ENCODE measurements around the gene MINDY3.

Gene MINDY3

DNA sequence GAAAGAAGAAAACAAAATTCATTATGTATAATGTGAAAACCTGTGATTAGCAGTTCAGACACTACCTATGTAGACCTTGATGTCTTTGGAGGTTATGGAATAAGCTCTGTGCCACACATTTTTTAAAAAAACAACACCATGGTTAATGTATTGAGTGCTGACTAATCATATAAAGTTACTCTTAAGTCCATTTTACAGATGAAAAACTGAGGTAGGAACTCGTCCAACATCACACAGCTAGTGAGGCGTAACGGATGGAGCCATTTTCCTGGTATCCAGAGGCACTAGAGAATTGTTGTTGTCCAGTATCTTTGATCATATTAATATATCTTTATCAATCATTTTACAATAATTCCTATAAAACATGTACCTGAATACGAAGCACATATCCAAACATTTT lies 67.5 kb downstream of the MINDY3 start:
- Histone ChIP-seq H3K9me3 (ENCODE audit: insufficient read depth, low read depth, low read length) (no peaks in the 10 kb centered on the region), H3K27ac (ENCODE audit: low read depth, low read length) (no peak overlapping the region), H3K9ac (ENCODE audit: low read depth, low read length) (no peak overlapping the region), H3K27me3 (ENCODE audit: insufficient read depth, low read length) (no peaks in the 10 kb centered on the region), H3K4me3 (ENCODE audit: low read length) (no peak overlapping the region), H3K36me3 (ENCODE audit: insufficient read depth, low read length) (peaks cover 7% of the 10 kb centered on the region; the same call in 1 of the 2 replicates), H3K4me1 (ENCODE audit: insufficient read depth, low read length) (no peaks in the 10 kb centered on the region)
- 100% methylated on average over 4 of the region's 4 CpGs for WGBS

DNA sequence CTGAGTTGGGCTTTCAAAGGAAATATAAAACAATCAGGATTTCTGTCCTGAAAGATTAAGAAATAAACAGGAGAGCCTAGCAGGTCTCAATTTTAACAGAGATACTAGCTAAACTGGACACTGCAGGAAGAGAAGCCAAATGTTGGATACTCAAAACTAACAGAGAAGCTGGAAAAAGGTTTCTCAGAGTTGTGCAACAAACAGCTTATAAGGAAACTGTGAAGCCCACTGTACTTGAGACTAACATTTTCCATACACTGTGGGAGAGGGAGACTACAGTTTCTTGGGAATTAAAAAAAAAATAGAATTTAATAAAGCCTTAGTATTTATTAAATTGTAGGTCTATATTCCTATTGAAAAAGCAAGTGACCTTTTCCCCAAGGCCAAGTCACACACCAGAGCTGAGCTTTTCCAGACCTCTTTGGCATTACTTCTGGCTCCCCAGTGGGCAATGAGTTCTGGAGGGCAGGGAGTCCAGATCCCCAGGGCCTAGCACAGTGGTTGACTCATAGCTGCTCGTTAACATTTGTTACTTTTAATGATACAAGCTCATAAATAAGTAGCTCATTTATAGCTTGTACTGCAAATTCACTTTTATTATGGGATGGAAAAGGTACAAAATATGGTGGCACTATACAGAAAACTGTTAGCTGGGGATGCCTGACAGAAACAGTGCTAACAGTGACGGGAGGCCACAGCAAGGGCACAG lies 68.3 kb downstream of the MINDY3 start:
- WGBS: 91% methylated on average over 2 of the region's 2 CpGs
- no peaks in the 10 kb centered on the region for H3K9me3 ChIP-seq (ENCODE audit: insufficient read depth, low read depth, low read length)
- H3K4me1 ChIP-seq (ENCODE audit: insufficient read depth, low read length): no peaks in the 10 kb centered on the region
- H3K27me3 ChIP-seq (ENCODE audit: insufficient read depth, low read length): no peaks in the 10 kb centered on the region
- H3K4me3 ChIP-seq (ENCODE audit: low read length): no peak overlapping the region
- peaks cover 7% of the 10 kb centered on the region; the same call in 1 of the 2 replicates for H3K36me3 ChIP-seq (ENCODE audit: insufficient read depth, low read length)
- no peak overlapping the region for H3K9ac ChIP-seq (ENCODE audit: low read depth, low read length)
- H3K27ac ChIP-seq (ENCODE audit: low read depth, low read length): no peak overlapping the region

- Histone ChIP-seq H3K4me3 (ENCODE audit: low read length) (no peak overlapping the region), H3K27ac (ENCODE audit: low read depth, low read length) (no peak overlapping the region), H3K9ac (ENCODE audit: low read depth, low read length) (no peak overlapping the region), H3K4me1 (ENCODE audit: insufficient read depth, low read length) (0 out of 2 replicates have a peak, but pooled peaks cover 3% of the 10 kb centered on the region), H3K9me3 (ENCODE audit: insufficient read depth, low read depth, low read length) (no peaks in the 10 kb centered on the region), H3K27me3 (ENCODE audit: insufficient read depth, low read length) (no peaks in the 10 kb centered on the region), H3K36me3 (ENCODE audit: insufficient read depth, low read length) (peaks cover 11% of the 10 kb centered on the region; the same call in 1 of the 2 replicates)
- WGBS: 86% methylated on average over 1 of the region's 1 CpG
These were observed 70.3 kb downstream of the MINDY3 start for GRCh38 chr10:15789793-15790525.

DNA sequence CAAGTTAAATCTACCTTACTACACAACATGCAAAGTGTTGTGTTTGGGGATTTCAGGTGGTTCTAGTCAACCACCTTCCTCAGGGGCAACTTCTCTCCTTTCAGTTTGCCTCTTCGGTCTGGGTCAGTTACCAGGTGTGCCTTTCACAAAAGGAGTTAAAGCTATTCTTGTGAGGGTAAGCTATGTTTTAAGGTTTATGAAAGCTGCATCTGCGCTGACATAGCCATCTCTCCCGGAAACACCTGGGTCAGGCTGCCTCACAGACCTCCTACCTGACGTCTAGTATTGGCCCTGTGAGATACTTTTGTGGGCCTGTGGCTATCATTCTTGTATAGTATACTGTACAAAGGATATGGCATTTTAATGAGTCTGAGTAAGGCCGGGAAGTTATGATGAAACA lies 72.9 kb downstream of the MINDY3 start:
- Histone ChIP-seq H3K27me3 (ENCODE audit: insufficient read depth, low read length) (no peaks in the 10 kb centered on the region), H3K9me3 (ENCODE audit: insufficient read depth, low read depth, low read length) (no peaks in the 10 kb centered on the region), H3K4me1 (ENCODE audit: insufficient read depth, low read length) (peaks cover 8% of the 10 kb centered on the region), H3K36me3 (ENCODE audit: insufficient read depth, low read length) (peaks cover 8% of the 10 kb centered on the region; the same call in 1 of the 2 replicates), H3K27ac (ENCODE audit: low read depth, low read length) (no peak overlapping the region), H3K4me3 (ENCODE audit: low read length) (no peak overlapping the region), H3K9ac (ENCODE audit: low read depth, low read length) (no peak overlapping the region)
- 96% methylated on average over 5 of the region's 5 CpGs for WGBS

DNA sequence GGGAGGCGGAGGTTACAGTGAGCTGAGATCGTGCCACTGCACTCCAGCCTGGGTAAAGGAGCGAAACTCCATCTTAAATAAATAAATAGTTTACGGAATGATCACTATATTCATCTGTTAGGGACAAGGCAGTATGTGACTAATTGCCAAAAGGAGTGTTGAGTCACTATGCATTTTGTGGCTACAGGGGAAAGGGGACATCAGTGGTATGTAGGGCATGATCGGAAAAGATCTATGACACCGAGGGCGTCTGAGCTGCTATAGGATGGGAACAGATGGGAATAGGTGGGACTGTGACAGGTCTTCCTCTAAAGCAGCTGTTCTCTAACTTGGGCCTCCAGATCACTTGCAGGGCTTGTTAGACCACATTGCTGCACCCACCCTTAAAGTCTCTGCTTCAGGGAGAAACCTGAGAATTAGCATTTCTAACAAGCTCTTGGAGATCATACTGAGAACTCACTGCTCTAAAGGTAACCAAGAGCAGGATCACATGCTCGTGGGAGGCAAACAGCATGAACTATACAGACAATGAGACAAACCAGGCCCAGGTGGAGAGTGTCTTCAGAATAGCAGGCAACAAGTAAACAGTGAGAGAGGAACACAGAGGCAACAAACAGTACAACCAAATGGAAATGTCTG lies 75.5 kb downstream of the MINDY3 start:
- Histone ChIP-seq H3K27ac (ENCODE audit: low read depth, low read length) (no peak overlapping the region), H3K4me1 (ENCODE audit: insufficient read depth, low read length) (peaks cover 8% of the 10 kb centered on the region), H3K9ac (ENCODE audit: low read depth, low read length) (no peak overlapping the region), H3K27me3 (ENCODE audit: insufficient read depth, low read length) (no peaks in the 10 kb centered on the region), H3K9me3 (ENCODE audit: insufficient read depth, low read depth, low read length) (no peaks in the 10 kb centered on the region), H3K36me3 (ENCODE audit: insufficient read depth, low read length) (peaks cover 15% of the 10 kb centered on the region; the same call in 1 of the 2 replicates), H3K4me3 (ENCODE audit: low read length) (no peak overlapping the region)
- 89% methylated on average over 8 of the region's 8 CpGs for WGBS

DNA sequence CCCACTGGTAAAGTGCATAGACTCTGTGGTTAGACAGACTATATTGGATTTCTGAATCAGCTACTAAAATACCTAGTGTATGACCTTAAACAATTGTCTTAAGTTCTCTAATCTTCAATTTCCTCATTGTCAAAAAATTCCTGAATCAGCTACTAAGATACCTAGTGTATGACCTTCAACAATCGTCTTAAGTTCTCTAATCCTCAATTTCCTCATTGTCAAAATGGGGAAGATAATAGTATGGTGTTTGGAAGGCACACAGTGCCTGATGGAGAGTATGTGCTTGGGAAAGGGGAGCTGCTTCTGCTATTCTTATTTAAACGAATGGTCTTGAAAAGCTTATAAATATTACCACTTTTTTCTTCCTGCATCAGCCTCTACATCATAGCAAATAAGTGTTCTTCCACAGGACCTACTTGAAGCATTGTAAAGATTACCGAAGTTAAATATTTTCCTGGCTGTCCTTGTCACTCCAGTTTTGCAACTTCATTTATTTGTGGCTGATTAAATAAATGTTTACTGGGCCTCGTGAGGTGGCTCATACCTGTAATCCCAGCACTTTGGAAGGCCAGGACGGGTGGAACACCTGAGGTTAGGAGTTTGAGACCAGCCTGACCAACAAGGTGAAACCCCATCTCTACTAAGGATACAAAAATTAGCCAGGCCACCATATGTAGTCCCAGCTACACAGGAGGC lies 76.2 kb downstream of the MINDY3 start:
- H3K4me3 ChIP-seq (ENCODE audit: low read length): no peak overlapping the region
- no peak overlapping the region for H3K9ac ChIP-seq (ENCODE audit: low read depth, low read length)
- H3K27me3 ChIP-seq (ENCODE audit: insufficient read depth, low read length): no peaks in the 10 kb centered on the region
- H3K9me3 ChIP-seq (ENCODE audit: insufficient read depth, low read depth, low read length): no peaks in the 10 kb centered on the region
- 92% methylated on average over 4 of the region's 5 CpGs for WGBS
- H3K36me3 ChIP-seq (ENCODE audit: insufficient read depth, low read length): peaks cover 15% of the 10 kb centered on the region; the same call in 1 of the 2 replicates
- peaks cover 8% of the 10 kb centered on the region for H3K4me1 ChIP-seq (ENCODE audit: insufficient read depth, low read length)
- no peak overlapping the region for H3K27ac ChIP-seq (ENCODE audit: low read depth, low read length)

DNA sequence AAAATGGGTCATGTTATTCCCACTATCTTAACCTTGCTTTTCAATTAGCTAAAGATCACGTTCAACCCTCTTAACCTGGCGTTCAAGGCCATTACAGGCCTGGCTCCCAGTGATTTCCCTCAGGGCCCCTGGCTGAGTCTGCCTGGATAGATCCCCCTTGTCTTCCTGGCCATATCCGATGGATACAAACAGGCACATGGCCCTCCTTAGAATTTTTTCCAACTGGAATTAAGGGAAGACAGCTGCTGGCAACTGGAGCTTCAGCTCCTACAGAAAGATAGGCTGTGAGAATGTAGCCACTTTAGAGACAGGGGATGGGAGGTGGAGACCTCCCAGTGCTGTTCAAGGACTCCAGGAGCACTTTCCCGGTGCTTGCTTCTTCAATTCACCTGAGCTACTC lies 77.5 kb downstream of the MINDY3 start:
- Histone ChIP-seq H3K4me3 (ENCODE audit: low read length) (no peak overlapping the region), H3K27me3 (ENCODE audit: insufficient read depth, low read length) (no peaks in the 10 kb centered on the region), H3K9me3 (ENCODE audit: insufficient read depth, low read depth, low read length) (no peaks in the 10 kb centered on the region), H3K4me1 (ENCODE audit: insufficient read depth, low read length) (peaks cover 8% of the 10 kb centered on the region), H3K27ac (ENCODE audit: low read depth, low read length) (no peak overlapping the region), H3K36me3 (ENCODE audit: insufficient read depth, low read length) (peaks cover 21% of the 10 kb centered on the region), H3K9ac (ENCODE audit: low read depth, low read length) (no peak overlapping the region)
- WGBS: 94% methylated on average over 4 of the region's 4 CpGs

DNA sequence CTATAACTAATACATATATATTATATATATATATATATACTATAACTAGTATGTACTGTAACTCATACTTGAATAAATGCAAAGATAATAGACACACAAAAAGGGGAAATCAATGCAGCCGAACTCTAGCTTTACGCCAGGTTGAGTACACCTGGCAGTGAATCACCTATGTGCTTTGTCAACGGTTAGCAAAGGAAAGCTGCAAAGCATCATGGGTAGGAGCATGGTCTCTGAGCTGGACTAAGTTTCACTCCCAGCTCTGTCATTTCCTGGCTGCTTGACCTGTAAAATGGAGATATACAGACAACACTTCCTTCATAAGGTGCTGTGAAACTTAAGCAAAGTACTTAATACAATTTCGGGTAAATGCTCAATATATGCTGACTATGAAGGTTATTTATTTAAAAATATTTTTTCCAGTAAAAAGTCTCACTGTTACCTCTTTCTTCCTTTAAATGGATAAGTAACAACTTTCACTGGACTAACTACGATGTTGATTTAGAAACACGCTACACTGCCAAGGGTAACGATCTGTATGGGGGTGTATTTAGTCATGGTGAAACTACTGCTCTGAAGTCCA lies 78.8 kb downstream of the MINDY3 start:
- peaks cover 30% of the 10 kb centered on the region for H3K36me3 ChIP-seq (ENCODE audit: insufficient read depth, low read length)

GRCh38 chr10:15780353-15781135 lies 79.8 kb downstream of the MINDY3 start:
- 92% methylated on average over 4 of the region's 6 CpGs for WGBS
- Histone ChIP-seq H3K27me3 (ENCODE audit: insufficient read depth, low read length) (no peaks in the 10 kb centered on the region), H3K9me3 (ENCODE audit: insufficient read depth, low read depth, low read length) (peaks cover 12% of the 10 kb centered on the region; the same call in 1 of the 2 replicates), H3K9ac (ENCODE audit: low read depth, low read length) (no peak overlapping the region), H3K4me3 (ENCODE audit: low read length) (no peak overlapping the region), H3K4me1 (ENCODE audit: insufficient read depth, low read length) (peaks cover 8% of the 10 kb centered on the region), H3K36me3 (ENCODE audit: insufficient read depth, low read length) (peaks cover 27% of the 10 kb centered on the region), H3K27ac (ENCODE audit: low read depth, low read length) (no peak overlapping the region)

More for the DNA sequence above, 78.8 kb downstream of the MINDY3 start:
- Histone ChIP-seq H3K4me1 (ENCODE audit: insufficient read depth, low read length) (peaks cover 8% of the 10 kb centered on the region), H3K27ac (ENCODE audit: low read depth, low read length) (no peak overlapping the region), H3K4me3 (ENCODE audit: low read length) (no peak overlapping the region), H3K27me3 (ENCODE audit: insufficient read depth, low read length) (no peaks in the 10 kb centered on the region), H3K9ac (ENCODE audit: low read depth, low read length) (no peak overlapping the region), H3K9me3 (ENCODE audit: insufficient read depth, low read depth, low read length) (peaks cover 10% of the 10 kb centered on the region; the same call in 1 of the 2 replicates)
- WGBS: 94% methylated on average over 6 of the region's 7 CpGs

DNA sequence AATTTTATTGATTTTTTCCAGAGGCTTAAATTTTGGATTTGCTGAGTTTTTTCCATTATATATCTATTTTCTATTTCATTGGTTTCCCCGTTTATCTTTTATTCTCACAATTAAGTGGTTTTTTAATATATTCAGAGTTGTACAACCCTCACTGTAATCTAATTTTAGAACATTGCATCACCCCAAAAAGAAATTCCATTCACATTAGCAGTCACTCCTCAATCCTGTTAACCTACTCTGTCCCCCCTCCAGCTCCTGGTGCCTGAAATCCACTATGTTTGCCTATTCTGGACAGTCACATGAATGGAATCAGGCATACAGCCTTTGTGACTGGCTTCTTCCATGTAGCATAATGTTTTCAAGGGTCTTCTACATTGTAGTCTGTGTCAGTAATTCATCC lies 84.8 kb downstream of the MINDY3 start:
- Histone ChIP-seq H3K27ac (ENCODE audit: low read depth, low read length) (no peak overlapping the region), H3K9ac (ENCODE audit: low read depth, low read length) (no peak overlapping the region), H3K9me3 (ENCODE audit: insufficient read depth, low read depth, low read length) (peaks cover 12% of the 10 kb centered on the region; the same call in 1 of the 2 replicates), H3K27me3 (ENCODE audit: insufficient read depth, low read length) (no peaks in the 10 kb centered on the region), H3K36me3 (ENCODE audit: insufficient read depth, low read length) (peaks cover 20% of the 10 kb centered on the region), H3K4me3 (ENCODE audit: low read length) (no peak overlapping the region), H3K4me1 (ENCODE audit: insufficient read depth, low read length) (no peaks in the 10 kb centered on the region)
- WGBS: no CpG with 5 or more reads among the region's 1 CpG
